Natural killer cell treated with Interleukin-12 subunit alpha and Interleukin-12 subunit beta and Interleukin-15 and Interleukin-18, amount 100 ng/mL, for 72 hours (primary cell): ENCODE data around the gene LRTM1. TPM values are rescaled to one million over a fixed set of nuclear protein-coding genes. Genes with fewer than 3 reads are reported as not detected.

ENCODE experiments used
- ATAC-seq, 2 donors: fragments of 150-1000 bp; cut with Tn5 transposase in 1 of 2; sonication (Bioruptor Pico), chemical (Tn5 transposase) in 1 of 2; 2 replicates each; pipeline ENCODE4 v1.10.0; 2021
- DNase-seq: peaks from one replicate; pipeline ENCODE4 v3.0.0; 2022; ENCODE audit warnings: low spot score
- H3K27ac Mint-ChIP-seq, 2 donors: 1 replicate in 1 of 2; 2 replicates in 1 of 2; pipeline ENCODE4 v1.8.0; 2022; ENCODE audit warnings: mixed read lengths in 2 of 2, mild to moderate bottlenecking in 1 of 2, moderate library complexity in 1 of 2
- H3K27me3 Mint-ChIP-seq, 2 donors: 1 replicate in 1 of 2; 2 replicates in 1 of 2; pipeline ENCODE4 v1.8.0; 2022; ENCODE audit warnings: mixed read lengths in 2 of 2
- H3K36me3 Mint-ChIP-seq: one replicate; pipeline ENCODE4 v1.8.0; 2022; ENCODE audit warnings: mixed read lengths
- H3K4me1 Mint-ChIP-seq, 2 donors: 1 replicate in 1 of 2; 2 replicates in 1 of 2; pipeline ENCODE4 v1.8.0; 2022; ENCODE audit warnings: low read depth in 2 of 2, mixed read lengths in 2 of 2, mild to moderate bottlenecking in 1 of 2
- H3K4me3 Mint-ChIP-seq: one replicate; pipeline ENCODE4 v1.8.0; 2022; ENCODE audit warnings: mixed read lengths
- H3K9me3 Mint-ChIP-seq: 2 replicates; pipeline ENCODE4 v1.8.0; 2022; ENCODE audit warnings: mixed read lengths
- total RNA-seq, 2 donors: library from RNA; stranded (reverse); gene quantifications; one replicate each; pipeline ENCODE4 v1.2.3, GENCODE V29; 2022

The LRTM1 gene
- total RNA-seq, 2 donors from 2014 or later, result not detected

DNA sequence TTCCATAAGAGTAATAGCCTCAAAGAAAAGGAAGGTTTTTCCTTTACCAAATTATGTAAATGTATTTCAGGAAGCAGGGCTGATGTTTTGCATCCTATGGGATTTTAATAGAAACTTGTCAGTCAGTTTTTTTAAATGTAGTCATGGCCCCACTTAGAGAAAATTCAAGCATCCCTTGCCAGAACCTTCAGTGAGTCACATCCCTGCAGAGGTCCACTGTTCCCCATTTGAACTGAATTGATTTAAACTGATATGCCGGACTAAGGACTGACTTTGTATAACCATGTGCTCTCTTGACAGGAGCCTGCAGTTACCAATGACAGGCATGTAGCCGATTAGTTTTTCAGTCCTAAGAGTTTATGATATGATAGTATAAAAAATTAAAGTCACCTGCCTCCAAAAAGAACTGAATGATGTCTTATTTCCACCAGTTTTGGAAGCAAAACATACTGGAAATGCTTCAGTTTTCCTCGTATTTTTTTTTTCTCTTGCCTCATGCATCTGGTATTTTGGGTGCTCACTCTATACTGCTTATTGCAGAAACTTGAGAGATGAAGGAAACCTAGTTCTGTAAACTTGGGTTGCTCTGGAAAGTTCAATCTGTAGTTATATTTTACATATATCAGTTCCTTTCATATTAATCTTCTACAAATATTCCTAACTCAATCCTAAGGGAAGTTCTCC, 30.7 kb downstream of the LRTM1 start:
- Mint-ChIP-seq H3K27me3 (no peaks in the 10 kb centered on the region), H3K36me3 (no peaks in the 10 kb centered on the region), H3K9me3 (peaks cover 5% of the 10 kb centered on the region), H3K27ac (no peak overlapping the region), H3K4me3 (no peak overlapping the region), H3K4me1 (no peaks in the 10 kb centered on the region)
- DNase-seq, result no peak
- ATAC-seq, result no peak

DNA sequence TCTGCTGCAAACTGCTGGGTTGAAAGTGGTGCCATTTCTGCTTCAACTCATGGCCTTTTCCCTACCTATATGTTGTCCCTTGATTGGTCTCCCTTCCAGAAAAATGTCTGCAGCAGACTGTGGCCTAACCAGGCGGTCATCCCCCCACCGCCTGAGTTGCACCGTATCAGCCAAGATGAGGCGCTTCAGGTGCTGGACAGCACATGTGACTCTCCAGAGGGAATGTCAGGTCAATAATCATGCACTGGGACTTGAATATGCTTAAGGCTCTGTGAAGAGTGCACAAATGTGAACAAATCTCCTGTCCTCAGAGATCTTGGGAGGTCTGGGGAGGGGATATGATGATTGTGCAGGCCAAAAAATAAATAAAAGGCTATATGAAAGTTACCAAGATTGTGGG, 32.2 kb downstream of the LRTM1 start:
- H3K27ac Mint-ChIP-seq, result no peak overlapping the region
- ATAC-seq, result no peak
- no peaks in the 10 kb centered on the region for H3K36me3 Mint-ChIP-seq
- no peak overlapping the region for H3K4me3 Mint-ChIP-seq
- no peaks in the 10 kb centered on the region for H3K4me1 Mint-ChIP-seq
- peaks cover 2% of the 10 kb centered on the region for H3K9me3 Mint-ChIP-seq
- DNase-seq, result no peak
- H3K27me3 Mint-ChIP-seq, result no peaks in the 10 kb centered on the region

DNA sequence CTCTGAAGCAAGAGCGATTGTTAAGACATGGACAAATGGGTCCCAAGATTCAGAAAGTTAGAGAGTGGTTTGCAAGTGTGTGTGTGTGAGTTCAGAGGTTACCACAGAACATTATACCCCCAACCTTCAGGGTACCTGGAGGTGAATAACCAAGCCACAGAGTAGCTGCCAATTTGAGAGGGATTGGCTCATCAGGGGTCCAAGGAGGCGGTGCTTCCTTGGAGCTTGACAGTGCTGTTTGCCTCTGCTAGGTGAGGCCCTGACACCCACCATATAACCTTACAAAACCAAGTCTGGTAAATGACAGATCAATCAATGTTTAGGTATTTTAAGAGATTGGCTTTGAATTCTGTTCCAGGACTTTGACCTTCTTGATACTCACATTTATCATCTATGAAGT, 35.7 kb downstream of the LRTM1 start:
- H3K4me1 Mint-ChIP-seq, result no peaks in the 10 kb centered on the region
- H3K9me3 Mint-ChIP-seq, result peaks cover 5% of the 10 kb centered on the region
- no peaks in the 10 kb centered on the region for H3K36me3 Mint-ChIP-seq
- DNase-seq (no peak), ATAC-seq (no peak)
- no peak overlapping the region for H3K4me3 Mint-ChIP-seq
- no peak overlapping the region for H3K27ac Mint-ChIP-seq
- H3K27me3 Mint-ChIP-seq, result no peaks in the 10 kb centered on the region

DNA sequence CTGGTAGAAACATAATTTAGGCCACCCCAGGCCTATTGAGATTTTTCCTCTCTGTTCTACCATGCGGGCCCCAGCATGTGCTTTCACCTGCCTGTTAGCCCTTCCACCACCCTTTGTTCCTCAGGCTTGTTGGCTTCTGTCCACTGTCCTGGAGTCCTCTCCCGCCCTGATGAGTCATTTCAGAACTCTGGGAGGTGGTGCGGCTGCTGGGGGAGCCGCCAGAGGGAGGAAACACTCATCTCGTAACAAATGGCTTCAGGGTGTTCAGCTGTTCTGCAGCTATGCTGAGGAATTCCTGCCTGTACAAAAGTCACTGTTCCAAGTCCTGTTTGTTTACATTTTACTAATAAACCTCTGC, 36.3 kb downstream of the LRTM1 start:
- Mint-ChIP-seq H3K27ac (no peak overlapping the region), H3K9me3 (peaks cover 5% of the 10 kb centered on the region), H3K36me3 (no peaks in the 10 kb centered on the region), H3K4me3 (no peak overlapping the region), H3K27me3 (no peaks in the 10 kb centered on the region), H3K4me1 (no peaks in the 10 kb centered on the region)
- no peak for DNase-seq
- ATAC-seq, result no peak

DNA sequence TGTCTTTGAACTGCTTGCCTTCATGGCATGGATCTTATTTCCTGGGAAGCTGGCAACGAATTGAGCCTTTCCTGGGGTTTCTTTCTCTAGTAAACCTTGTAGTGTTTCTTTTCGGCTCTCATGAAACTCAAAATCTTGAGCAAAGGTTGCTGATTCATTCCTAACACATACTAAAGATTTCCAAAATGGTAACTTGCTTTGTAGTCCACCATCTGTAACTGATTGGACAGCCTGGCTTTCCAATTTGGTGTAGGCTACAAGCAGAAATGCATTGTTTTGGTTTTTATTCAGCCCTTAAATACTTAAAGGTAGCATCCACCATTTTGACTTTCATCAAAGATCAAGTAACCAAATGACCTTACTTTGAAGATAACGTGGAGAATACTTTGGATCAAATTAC, 38.1 kb downstream of the LRTM1 start:
- no peak for DNase-seq
- Mint-ChIP-seq H3K4me3 (no peak overlapping the region), H3K36me3 (no peaks in the 10 kb centered on the region)

DNA sequence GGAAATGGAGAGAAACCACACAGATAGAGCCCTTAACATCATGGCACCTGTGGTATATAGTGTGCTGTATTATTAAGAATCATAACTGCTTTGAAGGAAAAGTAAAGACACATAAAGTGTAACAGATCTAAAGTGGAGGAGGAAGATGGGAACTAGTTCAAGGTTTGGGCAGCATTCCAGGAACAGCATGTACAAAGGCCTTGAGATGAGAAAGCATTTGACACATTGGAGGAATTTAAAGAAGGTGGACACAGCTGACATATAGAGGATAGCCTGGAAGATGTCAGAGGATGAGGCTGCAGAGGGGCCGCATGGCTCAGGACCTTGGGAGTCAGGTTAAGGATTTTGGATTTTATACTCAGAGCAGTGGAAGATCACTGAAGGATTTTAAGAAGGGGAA, 39.0 kb downstream of the LRTM1 start:
- Mint-ChIP-seq H3K4me1 (no peaks in the 10 kb centered on the region), H3K4me3 (no peak overlapping the region), H3K9me3 (peaks cover 5% of the 10 kb centered on the region), H3K27me3 (no peaks in the 10 kb centered on the region), H3K27ac (no peak overlapping the region), H3K36me3 (no peaks in the 10 kb centered on the region)
- ATAC-seq, result no peak
- DNase-seq, result no peak

More for the DNA sequence above, 38.1 kb downstream of the LRTM1 start:
- Mint-ChIP-seq H3K27ac (no peak overlapping the region), H3K27me3 (no peaks in the 10 kb centered on the region), H3K4me1 (no peaks in the 10 kb centered on the region), H3K9me3 (peaks cover 5% of the 10 kb centered on the region)
- no peak for ATAC-seq

DNA sequence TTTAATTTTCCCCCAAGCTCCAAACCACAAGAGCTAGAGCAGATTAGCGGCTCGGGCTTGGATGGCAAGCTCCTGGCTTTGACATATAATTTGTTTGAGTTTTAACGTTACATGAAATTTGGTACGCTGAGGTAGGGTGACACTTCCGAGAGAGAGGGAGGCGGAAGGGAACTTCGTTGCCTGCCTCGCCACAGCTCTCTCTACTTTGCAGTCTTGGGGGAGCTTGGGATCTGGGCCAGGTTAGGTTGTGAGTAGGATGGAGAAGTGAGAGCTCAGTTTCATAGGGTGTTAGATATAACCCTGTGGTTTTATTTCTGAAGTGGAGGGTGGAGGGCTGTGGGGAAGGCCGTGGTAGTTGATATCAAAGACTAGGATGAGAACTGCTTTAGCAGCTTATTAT, 39.7 kb downstream of the LRTM1 start:
- Mint-ChIP-seq H3K27ac (no peak overlapping the region), H3K4me1 (no peaks in the 10 kb centered on the region), H3K4me3 (no peak overlapping the region), H3K36me3 (no peaks in the 10 kb centered on the region), H3K9me3 (peaks cover 5% of the 10 kb centered on the region), H3K27me3 (no peaks in the 10 kb centered on the region)
- ATAC-seq, result no peak
- no peak for DNase-seq

DNA sequence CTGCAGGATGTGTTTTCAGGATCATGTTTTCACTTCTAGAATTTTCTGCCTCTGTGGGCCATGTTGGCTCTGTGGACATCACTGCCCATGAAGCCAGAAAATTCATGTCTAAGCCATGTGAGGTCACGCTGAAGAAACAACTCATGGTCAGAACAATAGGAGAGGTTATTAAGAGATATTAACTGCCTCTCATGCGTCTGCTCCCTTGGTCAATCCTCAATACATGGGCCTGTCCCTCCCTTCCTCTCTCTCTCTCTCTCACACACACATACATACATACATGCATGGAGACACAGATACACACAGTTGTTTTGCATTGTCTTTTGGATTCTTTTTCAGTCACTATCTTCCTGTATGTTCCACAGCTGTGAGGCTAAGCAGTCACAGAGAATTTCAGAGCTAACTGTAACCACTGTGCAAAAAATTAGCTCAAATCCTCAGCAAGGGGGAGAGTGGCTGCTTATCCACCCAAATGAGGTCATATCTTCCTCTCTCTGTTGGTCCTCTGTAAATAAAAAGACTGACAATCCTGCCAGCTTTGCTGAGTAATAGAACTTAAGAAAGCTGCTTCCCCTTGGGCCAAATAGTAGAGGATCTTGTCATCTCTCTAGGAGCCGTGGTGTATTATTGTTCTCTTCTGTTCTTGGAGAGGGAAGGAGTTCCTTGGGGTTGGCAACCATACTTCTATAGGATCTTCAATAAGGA, 45.6 kb downstream of the LRTM1 start:
- Mint-ChIP-seq H3K27ac (no peak overlapping the region), H3K27me3 (no peaks in the 10 kb centered on the region), H3K4me1 (no peaks in the 10 kb centered on the region), H3K4me3 (no peak overlapping the region), H3K9me3 (no peaks in the 10 kb centered on the region), H3K36me3 (no peaks in the 10 kb centered on the region)
- ATAC-seq (no peak), DNase-seq (no peak)

DNA sequence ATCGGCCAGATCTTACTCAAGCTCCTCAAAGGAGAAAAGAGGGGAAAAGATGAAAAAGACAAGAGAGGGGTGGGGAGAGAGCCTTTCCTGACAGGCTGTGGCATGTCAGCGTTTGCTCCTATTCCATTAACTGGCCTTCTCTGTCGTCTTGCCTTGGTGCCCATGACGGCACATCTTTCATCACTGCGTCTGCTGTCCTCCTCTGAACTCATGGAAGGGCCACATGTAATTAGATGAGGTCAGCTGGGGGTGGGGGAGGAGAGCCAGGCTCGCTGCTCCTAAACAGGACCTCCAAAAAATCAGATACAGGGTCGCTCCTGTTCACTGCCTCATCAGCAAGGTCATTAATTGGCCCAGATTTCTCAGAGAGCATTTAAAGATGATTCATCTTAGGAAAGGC, 49.7 kb downstream of the LRTM1 start:
- Mint-ChIP-seq H3K27ac (no peak overlapping the region), H3K36me3 (no peaks in the 10 kb centered on the region), H3K27me3 (no peaks in the 10 kb centered on the region), H3K9me3 (peaks cover 9% of the 10 kb centered on the region), H3K4me3 (no peak overlapping the region), H3K4me1 (no peaks in the 10 kb centered on the region)
- DNase-seq (no peak), ATAC-seq (no peak)

DNA sequence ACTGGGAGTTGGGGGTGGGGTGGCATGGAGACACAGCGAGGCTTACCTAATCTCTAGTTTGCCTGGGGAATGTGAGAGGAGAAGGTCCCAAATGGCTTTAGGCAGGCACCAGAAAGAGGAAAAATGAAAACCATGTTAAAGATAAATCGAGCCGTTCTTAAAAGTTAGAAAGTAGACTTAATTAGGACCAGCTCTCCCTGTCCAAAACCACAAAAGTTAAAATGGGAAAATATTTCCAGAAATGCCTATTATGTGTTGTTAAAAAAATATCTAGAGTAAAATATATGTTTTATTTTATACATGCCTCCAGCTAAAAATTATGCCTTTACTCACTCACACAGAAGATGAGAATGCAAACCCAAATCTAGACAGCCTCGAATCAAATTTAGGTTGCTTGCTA, 50.1 kb downstream of the LRTM1 start:
- Mint-ChIP-seq H3K9me3 (peaks cover 9% of the 10 kb centered on the region), H3K4me3 (no peak overlapping the region), H3K27me3 (no peaks in the 10 kb centered on the region), H3K4me1 (no peaks in the 10 kb centered on the region), H3K36me3 (no peaks in the 10 kb centered on the region), H3K27ac (no peak overlapping the region)
- no peak for DNase-seq
- no peak for ATAC-seq

DNA sequence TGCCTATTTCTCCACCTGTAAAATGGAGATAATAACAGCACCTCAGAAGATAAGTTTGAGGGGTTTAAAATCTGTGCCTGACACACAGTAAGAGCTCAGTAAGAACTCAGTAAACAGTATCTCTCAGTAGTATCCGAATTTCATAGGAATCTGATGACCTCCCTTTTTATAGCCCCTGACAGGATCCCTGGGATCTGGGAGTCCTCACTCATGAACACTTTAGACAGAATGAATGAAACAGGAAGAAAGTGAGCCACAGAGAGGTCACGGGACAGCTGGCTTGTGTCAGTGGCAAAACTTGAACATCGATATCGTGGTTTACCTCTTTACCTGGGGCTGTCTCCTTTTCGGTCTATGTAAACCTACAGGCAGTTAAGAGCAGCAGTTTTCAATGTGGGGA, 51.2 kb downstream of the LRTM1 start:
- Mint-ChIP-seq H3K27me3 (no peaks in the 10 kb centered on the region), H3K4me1 (no peaks in the 10 kb centered on the region), H3K27ac (no peak overlapping the region), H3K36me3 (no peaks in the 10 kb centered on the region), H3K9me3 (peaks cover 9% of the 10 kb centered on the region), H3K4me3 (no peak overlapping the region)
- ATAC-seq (no peak), DNase-seq (no peak)

DNA sequence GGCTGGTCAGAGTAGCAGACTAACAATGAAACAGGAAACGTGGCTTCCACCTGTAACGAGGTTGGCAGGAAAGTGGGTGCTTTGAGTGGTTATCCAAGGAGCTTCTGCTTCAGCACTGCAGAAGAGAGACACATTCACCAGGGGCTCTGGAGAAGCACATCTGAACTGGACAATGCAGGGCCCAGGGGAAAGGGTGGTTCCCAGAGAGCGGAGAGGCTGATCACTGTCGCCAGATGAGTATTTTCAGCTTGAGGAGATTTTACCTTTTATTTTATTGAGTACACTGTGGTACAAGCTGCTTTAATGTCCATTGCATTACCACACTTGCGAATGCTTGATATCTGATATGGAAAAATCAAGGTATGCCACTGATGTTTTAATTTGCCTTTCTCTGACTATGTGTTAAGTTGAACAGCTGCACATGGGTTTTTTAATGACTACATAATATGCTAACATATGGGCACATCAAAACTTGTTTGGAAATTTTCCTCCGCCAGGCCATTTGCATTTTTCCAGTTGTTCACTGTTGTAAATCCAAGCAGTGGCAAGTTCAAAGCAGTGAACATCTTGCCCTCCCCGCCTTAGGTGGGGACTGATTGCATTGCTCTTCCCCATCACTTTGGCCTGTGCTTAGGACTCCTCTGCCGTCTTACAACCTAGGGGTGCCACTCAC, 52.1 kb downstream of the LRTM1 start:
- Mint-ChIP-seq H3K4me3 (no peak overlapping the region), H3K9me3 (peaks cover 9% of the 10 kb centered on the region), H3K36me3 (no peaks in the 10 kb centered on the region), H3K4me1 (no peaks in the 10 kb centered on the region), H3K27ac (no peak overlapping the region), H3K27me3 (no peaks in the 10 kb centered on the region)
- ATAC-seq, result no peak
- no peak for DNase-seq

DNA sequence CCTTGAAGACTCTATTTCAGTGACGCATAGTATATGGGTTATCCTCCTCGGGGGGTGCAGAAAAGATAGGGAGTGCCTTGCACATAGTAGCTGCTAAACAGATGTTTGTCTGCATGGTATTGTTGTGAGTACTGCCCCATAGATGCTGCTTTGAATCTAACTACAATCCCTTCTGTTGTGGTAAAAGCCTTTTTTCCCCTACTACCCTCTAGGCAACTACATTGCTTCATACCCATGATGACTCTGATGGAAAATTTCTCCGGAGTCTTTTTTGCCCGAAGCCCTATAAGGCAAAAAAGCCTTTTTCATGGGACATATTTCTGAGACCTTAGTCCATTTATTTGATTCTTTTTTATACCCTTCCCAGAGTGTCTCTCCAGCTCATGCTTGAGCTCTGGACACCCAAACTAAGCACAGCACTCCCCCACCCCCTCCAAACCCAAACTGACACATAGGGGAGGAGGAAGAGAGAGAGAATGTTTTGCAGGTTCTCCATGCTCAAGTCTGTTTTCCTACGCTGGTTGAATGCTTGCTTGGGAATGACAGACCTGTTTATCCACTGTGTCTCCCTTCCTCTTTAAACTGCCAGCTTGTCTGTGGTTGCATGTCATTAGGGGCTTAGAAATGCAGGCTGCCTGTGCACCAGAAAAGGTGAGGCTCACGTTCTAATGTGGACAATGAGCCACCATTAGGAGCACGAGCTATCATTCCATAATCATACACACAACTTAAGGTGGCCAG, 52.9 kb downstream of the LRTM1 start:
- DNase-seq (no peak), ATAC-seq (no peak)
- no peak overlapping the region for H3K27ac Mint-ChIP-seq
- peaks cover 9% of the 10 kb centered on the region for H3K9me3 Mint-ChIP-seq
- no peaks in the 10 kb centered on the region for H3K36me3 Mint-ChIP-seq
- no peaks in the 10 kb centered on the region for H3K27me3 Mint-ChIP-seq
- no peaks in the 10 kb centered on the region for H3K4me1 Mint-ChIP-seq
- H3K4me3 Mint-ChIP-seq, result no peak overlapping the region
